Kidney glomerular epithelial cell (primary cell): ENCODE data around the gene MYH14.
"Not testable (repeated sequence)": the region's sequence is repeated elsewhere in the genome, so short reads cannot be mapped to it uniquely, and the experiment has no call there.

Experiments used
- DNase-seq: peaks from one replicate; lab custom pipeline; 2025; lab: John Stamatoyannopoulos, UW

The MYH14 gene

GRCh38 chr19:50332244-50333038, 129.0 kb downstream of the MYH14 start:
- no peak for DNase-seq

GRCh38 chr19:50333235-50333736, 129.9 kb downstream of the MYH14 start:
- DNase-seq: peak; percentile 91

GRCh38 chr19:50333737-50334617, 130.6 kb downstream of the MYH14 start:
- peak; percentile 91 for DNase-seq

GRCh38 chr19:50334741-50335421, 131.5 kb downstream of the MYH14 start:
- no peak for DNase-seq

GRCh38 chr19:50337031-50337430, 133.6 kb downstream of the MYH14 start:
- not testable (repeated sequence) for DNase-seq

GRCh38 chr19:50340331-50340730, 136.9 kb downstream of the MYH14 start:
- no peak for DNase-seq

GRCh38 chr19:50341091-50341564, 137.7 kb downstream of the MYH14 start:
- no peak for DNase-seq

GRCh38 chr19:50344661-50345318, 141.4 kb downstream of the MYH14 start:
- DNase-seq: no peak

GRCh38 chr19:50347089-50347581, 143.7 kb downstream of the MYH14 start:
- DNase-seq: peak; percentile 65

- DNase-seq: peak; percentile 48
These were observed 146.0 kb downstream of the MYH14 start for GRCh38 chr19:50349277-50350057.

GRCh38 chr19:50352242-50352641, 148.8 kb downstream of the MYH14 start:
- no peak for DNase-seq

GRCh38 chr19:50353487-50353880, 150.1 kb downstream of the MYH14 start:
- DNase-seq: not testable (repeated sequence)

GRCh38 chr19:50356691-50357177, 153.3 kb downstream of the MYH14 start:
- DNase-seq: no peak

GRCh38 chr19:50357178-50358100, 154.0 kb downstream of the MYH14 start:
- DNase-seq: peak; percentile 42

GRCh38 chr19:50358483-50359327, 155.3 kb downstream of the MYH14 start:
- no peak for DNase-seq

- no peak for DNase-seq
These were observed 156.0 kb downstream of the MYH14 start for GRCh38 chr19:50359328-50359818.
